Upper lobe of left lung (tissue), 4 donors: ENCODE data around the gene ALPP.
"Not testable (repeated sequence)": the region's sequence is repeated elsewhere in the genome, so short reads cannot be mapped to it uniquely, and the experiment has no call there.

Source experiments
- CTCF ChIP-seq, 6 experiments: fragments of 450-650 bp in 4 of 6; fragments of 200-600 bp in 2 of 6; sonication (generic) in 2 of 6; IDR thresholded peaks; one replicate each; pipeline ENCODE4 v1.5.1; 2016 to 2019; ENCODE audit warnings: antibody characterized with exemption in 6 of 6
- EP300 ChIP-seq, 4 donors: sonication (generic); formaldehyde crosslinking; IDR thresholded peaks; one replicate each; pipeline ENCODE4 v1.5.1; 2017; ENCODE audit warnings: antibody characterized with exemption in 4 of 4, control low read depth in 2 of 4
- POLR2A ChIP-seq, 4 donors: fragments of 450-650 bp; IDR thresholded peaks; one replicate each; pipeline ENCODE4 v1.5.1; 2016 to 2017; ENCODE audit warnings: antibody characterized with exemption in 4 of 4, mild to moderate bottlenecking in 2 of 4
- POLR2AphosphoS5 ChIP-seq, 2 donors: sonication (generic); formaldehyde crosslinking; IDR thresholded peaks; one replicate each; pipeline ENCODE4 v1.5.1; 2017; ENCODE audit warnings: antibody characterized with exemption in 2 of 2

DNA sequence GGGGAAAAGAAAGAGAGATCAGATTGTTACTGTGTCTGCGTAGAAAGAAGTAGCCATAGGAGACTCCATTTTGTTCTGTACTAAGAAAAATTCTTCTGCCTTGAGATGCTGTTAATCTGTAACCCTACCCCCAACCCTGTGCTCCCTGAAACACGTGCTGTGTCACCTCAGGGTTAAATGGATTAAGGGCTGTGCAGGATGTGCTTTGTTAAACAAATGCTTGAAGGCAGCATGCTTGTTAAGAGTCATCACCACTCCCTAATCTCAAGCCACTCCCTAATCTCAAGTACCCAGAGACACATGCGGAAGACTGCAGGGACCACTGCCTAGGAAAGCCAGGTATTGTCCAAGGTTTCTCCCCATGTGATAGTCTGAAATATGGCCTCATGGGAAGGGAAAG, 44.4 kb downstream of the ALPP start:
- not testable (repeated sequence) for TF ChIP-seq CTCF, POLR2A, EP300, POLR2AphosphoS5 (IDR thresholded peaks at IDR 0.05)
